Measurements from ENCODE around the gene MELTF. TPM values are rescaled to one million over a fixed set of nuclear protein-coding genes. Genes with fewer than 3 reads are reported as not detected.

The MELTF gene
- total and polyA plus RNA-seq, 2 of the 13 experiments (the other 11 are each of a cell fraction or from before 2014, with no cell fraction given): 3.2 to 7.5 TPM

DNA sequence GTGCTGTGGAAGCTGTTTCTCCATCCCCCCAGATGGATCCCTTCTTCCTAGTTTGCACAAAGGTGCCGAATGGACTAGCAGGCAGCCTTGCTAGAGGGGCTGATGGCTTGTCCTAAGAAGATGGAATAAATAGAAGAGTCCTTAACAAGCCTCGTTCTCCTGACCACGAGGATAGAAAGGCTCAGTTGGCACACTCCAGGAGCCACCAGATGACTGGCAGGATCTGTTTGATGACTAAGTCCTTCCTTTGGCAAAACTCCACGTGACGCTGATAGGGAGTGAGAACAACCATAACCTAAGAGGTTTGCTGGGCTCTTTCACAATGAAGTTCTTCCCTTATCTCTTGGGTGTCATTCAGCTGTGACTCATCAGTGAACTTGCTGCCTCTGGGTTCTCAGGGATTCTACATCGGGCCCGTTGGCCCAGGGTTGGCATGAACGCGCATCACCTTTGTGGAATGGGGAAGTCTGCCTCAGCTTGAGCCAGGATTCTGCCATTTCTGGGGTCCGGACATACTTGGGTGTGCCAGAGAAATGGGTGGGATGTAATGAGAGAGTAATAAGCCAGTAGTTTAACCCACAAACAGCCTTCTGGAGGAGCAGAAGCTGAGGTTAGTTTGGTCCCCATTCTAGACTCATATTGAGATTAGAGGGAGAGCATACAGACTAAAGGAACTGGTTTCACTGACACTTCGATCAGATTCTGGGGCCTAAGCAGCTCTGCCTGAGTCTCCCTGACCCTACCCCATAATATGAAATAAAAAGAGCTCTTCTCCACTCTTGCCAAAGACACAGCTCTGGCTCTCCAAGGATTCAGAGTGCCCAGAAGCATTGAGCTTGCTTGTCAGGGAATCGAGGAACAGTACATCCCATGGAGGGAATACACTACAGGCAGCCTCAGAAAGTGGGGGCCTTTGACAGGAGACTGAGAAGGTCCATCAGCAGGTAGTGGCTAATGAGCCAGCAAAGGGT lies 2.0 kb upstream of the MELTF start (continued):
- TF ChIP-seq ZNF326 (CRISPR knock-in tag; IDR thresholded peaks at IDR 0.05; ENCODE audit: borderline replicate concordance) (no peak), ARID5B (CRISPR knock-in tag; IDR thresholded peaks at IDR 0.05) (peak; percentile 47; the same call in 1 of the 2 replicates), MAX (IDR thresholded peaks at IDR 0.05) (peak; percentile 46; the same call in 1 of the 2 replicates), ZNF850 (CRISPR knock-in tag; conservative IDR thresholded peaks at IDR 0.05) (no peak), SPEN (CRISPR knock-in tag; IDR thresholded peaks at IDR 0.05; ENCODE audit: low read depth) (no peak), ELF1 (CRISPR knock-in tag; IDR thresholded peaks at IDR 0.05) (peak; percentile 27; the same call in 1 of the 2 replicates), SIX1 (CRISPR knock-in tag; IDR thresholded peaks at IDR 0.05; ENCODE audit: borderline replicate concordance) (no peak), MAFF (IDR thresholded peaks at IDR 0.05; ENCODE audit: low read depth, low read length) (peak; percentile 25; the same call in 1 of the 2 replicates), FOXO1 (CRISPR knock-in tag; IDR thresholded peaks at IDR 0.05) (no peak), ZNF605 (CRISPR knock-in tag; IDR thresholded peaks at IDR 0.05) (no peak), POGZ (CRISPR knock-in tag; IDR thresholded peaks at IDR 0.05) (no peak), NR3C1 (CRISPR knock-in tag; IDR thresholded peaks at IDR 0.05) (no peak), EHMT2 (IDR thresholded peaks at IDR 0.05; ENCODE audit: borderline replicate concordance, low read depth, low read length) (no peak), POLR2AphosphoS2 (IDR thresholded peaks at IDR 0.05; ENCODE audit: low read depth, low read length) (peak; percentile 53; the same call in 1 of the 2 replicates), RERE (CRISPR knock-in tag; IDR thresholded peaks at IDR 0.05; ENCODE audit: low read depth) (0 out of 2 replicates have a peak, but pooled peaks have one; percentile 43), ZNF564 (CRISPR knock-in tag; IDR thresholded peaks at IDR 0.05) (no peak)
- TF ChIP-seq, protein P1, sequence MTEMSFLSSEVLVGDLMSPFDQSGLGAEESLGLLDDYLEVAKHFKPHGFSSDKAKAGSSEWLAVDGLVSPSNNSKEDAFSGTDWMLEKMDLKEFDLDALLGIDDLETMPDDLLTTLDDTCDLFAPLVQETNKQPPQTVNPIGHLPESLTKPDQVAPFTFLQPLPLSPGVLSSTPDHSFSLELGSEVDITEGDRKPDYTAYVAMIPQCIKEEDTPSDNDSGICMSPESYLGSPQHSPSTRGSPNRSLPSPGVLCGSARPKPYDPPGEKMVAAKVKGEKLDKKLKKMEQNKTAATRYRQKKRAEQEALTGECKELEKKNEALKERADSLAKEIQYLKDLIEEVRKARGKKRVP (CRISPR knock-in tag; IDR thresholded peaks at IDR 0.05): no peak

Data from HepG2 (cell line).